GM12891 (cell line): ENCODE results near the gene PGP.

Source experiments
- POLR2A ChIP-seq: IDR thresholded peaks from 2 replicates; pipeline ENCODE4 v1.6.1; 2011; ENCODE audit warnings: low read depth, low read length, control low read depth
- POLR2AphosphoS5 ChIP-seq: IDR thresholded peaks from 2 replicates; pipeline ENCODE4 v1.6.1; 2011; ENCODE audit warnings: low read depth, low read length, control low read depth
- TAF1 ChIP-seq: IDR thresholded peaks from 2 replicates; pipeline ENCODE4 v1.6.1; 2011; ENCODE audit warnings: low read depth, low read length, control low read depth

GRCh38 chr16:2178321-2179106 is 36.1 kb downstream of the PGP start:
- TF ChIP-seq TAF1 (no peak), POLR2A (no peak), POLR2AphosphoS5 (no peak)
